HG03575 (cell line): ENCODE results near the gene FARS2.

Source experiments
- ATAC-seq: cut with Tn5 transposase; IDR thresholded peaks from one replicate; pipeline ENCODE4 v1.9.1; 2021; ENCODE audit not compliant: unreplicated experiment, insufficient number of reproducible peaks, low FRiP score; ENCODE audit errors: extremely low read depth

Gene FARS2

DNA sequence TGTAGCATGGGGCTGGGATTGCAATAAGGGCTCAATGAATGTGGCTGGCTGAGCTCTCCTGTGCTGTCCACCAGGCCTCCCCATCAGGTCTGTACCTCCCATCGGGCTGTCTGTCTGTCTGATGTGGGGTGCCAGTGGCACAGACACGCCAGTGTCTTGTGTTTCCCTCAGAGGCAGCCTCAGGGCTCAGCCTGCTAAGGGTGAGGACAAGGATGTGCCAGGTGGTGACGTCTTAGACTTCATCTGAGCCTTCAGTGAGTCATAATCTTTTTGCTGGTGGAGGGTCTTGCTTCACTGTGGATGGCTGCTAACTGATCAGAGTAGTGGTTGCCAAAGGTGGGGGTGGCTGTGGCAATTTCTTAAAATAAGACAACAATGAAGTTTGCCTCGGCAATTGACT, 550.7 kb downstream of the FARS2 start:
- ATAC-seq: no peak

DNA sequence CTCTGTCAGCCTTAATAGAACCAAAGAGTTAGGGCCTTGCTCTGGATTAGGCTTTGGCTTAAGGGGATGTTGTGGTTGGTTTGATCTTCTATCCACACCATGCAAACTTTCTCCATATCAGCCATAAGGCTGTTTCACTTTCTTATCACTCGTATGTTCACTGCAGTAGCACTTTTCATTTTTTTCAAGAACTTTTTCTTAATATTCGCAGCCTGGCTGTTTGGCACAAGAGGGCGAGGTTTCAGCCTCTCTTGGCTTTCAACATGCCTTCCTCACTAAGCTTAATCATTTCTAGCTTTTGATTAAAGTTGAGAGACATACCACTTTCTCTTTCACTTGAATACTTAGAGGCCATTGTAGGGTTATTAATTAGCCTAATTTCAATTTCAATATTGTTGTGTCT, 552.3 kb downstream of the FARS2 start:
- no peak for ATAC-seq

DNA sequence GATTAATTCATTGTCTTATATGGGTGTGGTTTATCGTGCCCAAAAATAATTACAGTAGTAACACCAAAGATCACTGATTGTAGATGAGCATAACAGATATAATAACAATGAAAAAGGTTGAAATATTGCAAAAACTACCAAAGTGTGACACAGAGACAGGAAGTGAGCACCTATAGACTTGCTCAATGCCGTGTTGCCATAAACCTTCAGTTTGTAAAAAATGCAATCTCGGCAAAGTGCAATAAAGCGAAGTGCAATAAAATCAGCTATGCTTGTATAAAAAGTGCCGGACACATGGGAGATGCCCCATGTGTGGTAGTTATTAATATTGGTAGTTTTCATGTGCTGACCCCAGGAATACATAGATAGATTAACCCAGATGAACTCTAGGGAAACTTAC, 552.8 kb downstream of the FARS2 start:
- ATAC-seq: no peak

DNA sequence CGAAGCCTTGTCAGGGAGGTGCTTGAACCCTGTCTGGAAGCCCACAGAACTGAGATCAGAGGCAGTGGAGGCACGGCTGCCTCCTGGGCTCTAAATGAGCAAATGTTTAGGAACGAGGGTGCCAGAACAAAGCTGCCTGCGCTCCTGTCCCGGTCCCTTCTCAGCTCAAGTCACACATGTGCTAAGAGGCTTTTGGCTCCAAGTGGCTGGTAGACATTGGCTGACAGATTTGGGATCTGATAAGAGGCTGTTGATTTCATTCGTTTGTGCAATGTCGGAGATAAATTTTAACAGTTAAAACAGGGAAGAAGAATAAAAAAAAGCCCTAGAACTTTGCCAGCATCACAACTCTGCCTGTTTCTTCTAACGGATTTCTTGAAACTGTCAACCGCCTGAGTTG, 553.6 kb downstream of the FARS2 start:
- ATAC-seq: no peak

DNA sequence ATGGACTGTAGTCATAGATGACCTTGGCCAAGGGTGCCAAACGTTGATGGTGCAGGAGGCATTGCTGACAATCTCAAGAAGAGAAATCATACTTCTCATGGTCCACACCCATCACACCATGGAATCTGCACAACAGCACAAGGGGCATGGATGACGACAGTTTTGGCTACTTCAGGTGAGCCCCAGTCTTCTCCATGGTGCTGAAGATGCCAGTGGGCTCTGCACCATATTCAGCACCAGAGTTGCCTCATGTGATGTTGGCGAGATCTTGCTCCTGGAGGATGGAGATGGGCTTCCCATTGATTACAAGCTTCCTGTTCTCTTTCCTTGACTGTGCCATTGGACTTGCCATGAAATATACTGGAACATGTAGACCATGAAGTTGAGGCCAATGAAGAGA, 556.6 kb downstream of the FARS2 start:
- ATAC-seq: no peak

DNA sequence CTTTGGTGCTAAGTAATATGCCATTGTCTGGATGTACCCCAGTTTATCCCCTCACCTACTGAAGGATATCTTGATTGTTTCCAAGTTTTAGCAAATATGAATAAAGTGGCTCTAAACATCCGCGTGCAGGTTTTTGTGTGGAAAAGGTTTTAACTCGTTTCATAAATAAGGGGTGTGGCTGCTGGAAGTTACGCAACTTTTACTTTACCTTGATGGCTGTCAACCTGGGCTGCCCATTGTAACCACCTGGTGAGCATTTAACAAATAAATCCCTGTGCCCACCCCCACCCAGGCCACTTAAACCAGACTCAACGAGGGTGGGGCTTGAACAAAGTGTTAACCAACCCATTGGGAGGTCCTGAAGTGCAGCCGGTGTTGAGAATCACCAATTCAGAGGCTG, 557.6 kb downstream of the FARS2 start:
- no peak for ATAC-seq
